HG03460 (cell line): ENCODE measurements around the gene AEN.

Source experiments
- ATAC-seq: cut with Tn5 transposase; IDR thresholded peaks from one replicate; pipeline ENCODE4 v1.9.1; 2021; ENCODE audit not compliant: unreplicated experiment

AEN gene

GRCh38 chr15:88620995-88621772 lies at the start of gene AEN:
Gene AEN (plus strand): TSS chr15:88621340. CDS start chr15:88626210, 4,870 bp downstream.
- peak; percentile 92 for ATAC-seq

- no peak for ATAC-seq
Observed at GRCh38 chr15:88571852-88572259, 49.3 kb upstream of the AEN start.

- no peak for ATAC-seq
Observed at GRCh38 chr15:88574077-88574476, 47.1 kb upstream of the AEN start.

- no peak for ATAC-seq
Observed at GRCh38 chr15:88574655-88575054, 46.5 kb upstream of the AEN start.

GRCh38 chr15:88579322-88579721 lies 41.8 kb upstream of the AEN start:
- ATAC-seq = no peak

- no peak for ATAC-seq
Observed at GRCh38 chr15:88580532-88580931, 40.6 kb upstream of the AEN start.

GRCh38 chr15:88586401-88587162 lies 34.6 kb upstream of the AEN start:
- no peak for ATAC-seq

GRCh38 chr15:88590759-88591158 lies 30.4 kb upstream of the AEN start:
- no peak for ATAC-seq

GRCh38 chr15:88591384-88591783 lies 29.8 kb upstream of the AEN start:
- no peak for ATAC-seq

GRCh38 chr15:88603885-88604284 lies 17.3 kb upstream of the AEN start:
- no peak for ATAC-seq

- no peak for ATAC-seq
Observed at GRCh38 chr15:88604381-88605188, 16.6 kb upstream of the AEN start.

GRCh38 chr15:88605189-88606069 lies 15.7 kb upstream of the AEN start:
- ATAC-seq = no peak

GRCh38 chr15:88606070-88606794 lies 14.9 kb upstream of the AEN start:
- no peak for ATAC-seq

- ATAC-seq = no peak
Observed at GRCh38 chr15:88607951-88608350, 13.2 kb upstream of the AEN start.

GRCh38 chr15:88608607-88609181 lies 12.4 kb upstream of the AEN start:
- no peak for ATAC-seq

- no peak for ATAC-seq
Observed at GRCh38 chr15:88609344-88610090, 11.6 kb upstream of the AEN start.

GRCh38 chr15:88610701-88611231 lies 10.4 kb upstream of the AEN start:
- ATAC-seq = no peak

- ATAC-seq = no peak
Observed at GRCh38 chr15:88612186-88612796, 8.8 kb upstream of the AEN start.
